ENCODE data around the gene CSNK1D.

The CSNK1D gene

DNA sequence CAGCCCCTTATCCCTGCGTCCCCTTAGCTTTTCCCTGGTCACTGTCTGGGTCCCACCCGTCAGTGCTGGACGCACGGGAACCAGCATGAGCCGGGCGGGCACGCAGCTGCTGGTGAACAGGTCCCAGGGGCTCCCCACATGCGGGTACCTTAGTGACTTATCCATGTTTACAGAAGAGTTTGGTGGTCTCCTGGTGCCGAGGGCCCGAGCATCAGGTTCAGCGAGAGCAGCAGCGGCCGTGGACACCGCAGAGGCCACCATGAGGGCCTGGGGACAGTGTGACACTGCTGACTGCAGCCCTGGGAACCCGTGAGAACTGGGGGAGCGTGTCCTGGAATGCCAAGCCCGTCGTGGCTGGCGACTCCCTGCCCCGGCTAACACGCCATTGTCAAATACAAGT lies 37.4 kb upstream of the CSNK1D start:
- no peak for DNase-seq (ENCODE audit: low spot score)

DNA sequence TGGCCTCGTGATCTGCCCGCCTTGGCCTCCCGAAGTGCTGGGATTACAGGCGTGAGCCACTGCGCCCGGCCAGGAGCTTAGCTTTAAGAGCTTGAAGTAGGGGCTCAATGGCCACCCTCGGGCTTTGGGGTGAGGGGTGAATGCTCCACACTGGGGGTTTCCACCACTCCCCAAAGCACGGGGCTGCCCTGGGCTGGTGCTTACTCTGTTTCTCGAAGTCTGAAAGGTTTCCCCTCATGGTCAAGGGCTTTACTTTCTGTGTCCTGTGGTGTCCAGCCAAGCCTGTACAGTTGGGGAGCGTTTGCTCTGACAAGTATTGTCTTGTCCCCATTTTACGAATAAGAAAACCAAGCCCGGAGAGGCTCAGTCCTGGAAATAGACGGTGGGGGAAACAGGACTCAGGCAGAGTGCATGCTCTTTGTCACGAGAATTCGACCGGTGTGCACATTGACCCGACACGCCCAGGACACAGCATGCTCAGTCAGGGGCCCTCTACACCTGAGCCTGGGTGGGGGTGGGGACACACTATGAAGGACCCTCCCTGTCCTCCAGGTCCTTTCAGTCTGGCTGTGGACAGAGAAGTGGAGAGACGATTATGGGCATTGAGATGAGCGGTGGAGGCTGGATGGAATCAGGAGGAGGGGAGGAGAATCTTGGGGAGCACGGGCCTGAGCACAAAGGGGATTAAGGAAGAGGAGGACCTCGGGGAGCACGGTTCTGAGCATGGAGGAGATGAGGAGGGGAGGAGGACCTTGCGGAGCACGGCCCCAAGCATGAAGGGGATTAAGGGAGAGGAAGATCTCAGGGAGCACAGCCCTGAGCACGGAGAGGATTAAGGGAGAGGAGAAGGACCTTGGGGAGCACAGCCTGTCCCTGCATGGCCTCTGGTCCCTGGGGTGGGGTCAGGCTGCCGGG lies 36.4 kb upstream of the CSNK1D start:
- DNase-seq (ENCODE audit: low spot score): no peak

DNA sequence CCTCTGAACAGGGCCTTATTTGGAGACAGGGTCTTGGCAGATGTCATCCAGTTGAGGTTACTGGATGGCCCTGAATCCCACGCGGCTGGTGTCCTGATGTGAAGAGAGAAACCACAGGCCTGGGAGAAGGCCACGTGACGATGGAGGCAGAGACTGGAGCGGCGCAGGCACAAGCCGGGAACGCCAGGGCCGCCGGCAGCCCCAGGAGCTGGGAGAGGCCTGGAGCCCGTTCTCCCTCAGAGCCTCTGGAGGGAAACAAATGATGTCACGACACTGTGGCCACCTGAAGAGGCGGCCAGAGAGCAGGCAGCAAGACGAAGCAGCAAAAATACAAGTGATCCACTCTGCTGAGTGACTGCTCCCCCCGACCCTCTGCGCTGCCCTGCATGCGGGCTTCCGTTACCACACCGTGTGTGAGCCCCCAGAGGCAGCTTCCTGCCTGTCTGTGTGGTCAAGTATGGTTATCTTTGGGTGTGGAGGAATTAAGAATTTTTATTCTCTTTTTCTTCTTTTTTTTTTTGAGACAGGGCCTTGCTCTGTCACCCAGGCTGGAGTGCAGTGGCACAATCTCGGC lies 32.3 kb upstream of the CSNK1D start:
- DNase-seq (ENCODE audit: low spot score): no peak

DNA sequence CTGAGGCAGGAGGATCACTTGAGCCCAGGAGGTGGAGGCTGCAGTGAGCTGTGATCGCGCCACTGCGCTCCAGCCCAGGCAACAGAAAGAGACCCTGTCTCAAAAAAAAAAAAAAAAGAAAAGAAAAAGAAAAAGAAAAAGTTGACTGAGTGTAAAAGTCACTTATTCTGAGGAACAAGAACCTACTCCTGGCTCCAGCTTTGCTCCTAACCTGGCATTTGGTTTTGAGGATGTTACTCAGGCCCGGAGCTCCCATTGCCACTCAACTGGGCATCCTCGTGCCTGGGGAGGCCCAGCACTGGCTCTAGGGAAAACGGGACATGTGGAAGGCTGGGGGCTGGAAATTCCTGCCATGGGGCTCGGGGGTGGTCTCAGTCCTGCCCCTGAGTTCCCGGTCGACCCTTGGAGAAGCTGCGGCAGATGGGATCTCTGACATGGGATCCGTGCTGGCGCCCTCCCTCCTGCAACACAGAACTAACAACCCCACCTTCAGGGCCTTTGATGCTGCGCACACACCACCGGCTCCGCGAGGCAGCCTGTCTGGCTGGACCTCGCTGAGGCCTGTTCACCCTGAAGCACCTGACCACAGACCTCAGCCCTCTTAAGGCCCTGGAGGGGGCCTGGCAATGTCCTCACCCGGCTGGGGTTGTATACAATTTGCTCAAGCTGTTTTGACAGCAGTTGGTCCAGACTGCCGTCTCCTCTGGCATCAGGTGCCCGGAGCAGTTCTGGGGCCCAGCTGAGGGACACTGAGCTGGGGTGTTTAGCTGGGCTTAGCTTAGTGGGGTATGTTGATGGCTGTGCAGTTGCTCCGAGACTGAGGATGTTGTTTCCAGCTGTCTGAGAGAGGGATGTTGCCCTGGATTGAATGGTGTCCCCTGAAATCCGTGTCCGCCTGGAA lies 31.6 kb upstream of the CSNK1D start:
- DNase-seq (ENCODE audit: low spot score): no peak

DNA sequence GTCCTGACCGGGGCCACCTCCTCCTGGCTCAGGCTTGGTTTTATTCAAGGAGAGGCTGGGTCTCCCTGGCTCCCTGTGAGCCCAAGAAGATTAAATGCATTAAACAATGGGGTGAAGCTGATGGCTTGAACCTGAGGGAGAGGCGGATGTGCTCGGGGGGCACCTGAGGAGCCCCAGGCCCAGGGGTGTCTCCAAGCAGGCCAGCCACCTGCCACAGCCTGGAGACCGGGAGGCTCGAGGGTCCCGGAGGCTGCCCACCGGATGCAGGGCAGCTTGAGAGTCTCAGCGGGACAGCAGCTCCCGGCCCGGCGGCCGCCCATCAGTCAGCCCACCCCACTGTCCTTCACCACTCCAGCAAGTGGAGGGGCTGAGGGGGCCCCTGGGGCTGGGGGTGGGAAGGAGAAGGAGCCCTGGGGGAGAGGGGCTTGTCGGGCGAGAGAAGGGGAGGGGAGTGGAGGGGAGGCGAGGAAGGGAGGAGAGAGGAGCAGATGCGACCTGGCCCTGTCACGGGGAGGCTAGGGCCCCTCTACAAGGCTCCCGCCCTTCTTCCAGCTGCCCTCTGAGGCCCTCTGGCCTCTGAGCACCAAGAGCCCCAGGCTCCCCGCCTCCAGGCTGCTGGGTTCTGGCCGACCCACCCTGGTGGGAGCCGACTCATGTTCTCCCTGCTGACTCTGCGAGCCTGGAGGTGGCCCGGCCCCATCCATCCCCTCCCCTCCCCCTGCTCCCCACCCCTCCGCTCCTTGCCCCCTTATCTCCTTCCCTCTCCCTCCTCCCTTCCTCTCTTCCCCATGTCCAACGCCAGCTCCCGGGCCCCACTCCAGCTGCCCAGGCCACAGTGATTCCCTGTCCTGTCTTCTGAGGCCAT lies 30.7 kb upstream of the CSNK1D start:
- no peak for DNase-seq (ENCODE audit: low spot score)

DNA sequence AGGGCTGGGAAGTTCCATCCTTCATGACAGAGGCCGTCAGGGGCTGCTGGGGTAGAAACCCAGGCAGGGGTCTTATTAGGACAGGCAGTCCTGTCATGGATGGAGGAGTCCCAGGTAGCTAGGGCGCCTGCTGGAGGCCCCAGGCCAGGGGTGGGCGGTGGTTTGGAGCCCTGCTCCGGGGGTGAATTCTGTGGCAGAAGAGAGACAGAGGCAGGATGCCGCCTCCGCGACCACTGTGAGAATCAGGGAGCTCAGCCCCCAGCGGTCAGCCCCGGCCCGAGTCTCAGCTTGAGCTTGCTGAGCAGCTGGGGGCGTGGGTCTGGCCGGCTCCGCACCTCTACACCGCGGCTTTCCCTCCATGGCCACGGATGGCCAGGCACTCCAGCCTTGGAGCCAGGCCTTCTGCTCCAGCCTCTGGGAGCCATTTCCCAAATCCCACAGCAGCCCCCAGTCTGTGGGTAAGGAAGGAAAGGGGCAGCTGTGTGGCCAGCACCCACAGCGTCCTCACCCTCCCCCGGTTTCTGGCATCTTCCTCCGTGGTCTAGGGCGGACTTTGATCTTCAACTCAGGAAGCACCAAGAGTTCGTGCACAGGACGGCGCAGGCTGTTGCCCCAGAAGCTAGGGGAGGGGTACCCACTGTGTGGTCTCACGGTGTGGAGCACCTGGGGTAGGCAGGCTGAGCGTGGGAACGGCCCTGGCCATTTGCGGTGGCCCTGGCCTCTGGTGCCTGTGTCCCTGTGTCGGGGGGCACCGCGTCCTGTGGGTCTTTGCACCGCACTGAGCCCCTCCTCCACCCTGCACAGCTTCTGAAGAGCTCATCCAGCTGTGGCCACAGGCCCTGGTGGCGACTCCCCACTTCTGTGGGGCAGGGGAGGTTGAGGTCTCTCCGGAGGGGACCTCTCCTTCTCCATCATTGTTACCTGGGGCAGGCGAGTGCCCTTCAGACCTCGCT lies 29.8 kb upstream of the CSNK1D start:
- no peak for DNase-seq (ENCODE audit: low spot score)

DNA sequence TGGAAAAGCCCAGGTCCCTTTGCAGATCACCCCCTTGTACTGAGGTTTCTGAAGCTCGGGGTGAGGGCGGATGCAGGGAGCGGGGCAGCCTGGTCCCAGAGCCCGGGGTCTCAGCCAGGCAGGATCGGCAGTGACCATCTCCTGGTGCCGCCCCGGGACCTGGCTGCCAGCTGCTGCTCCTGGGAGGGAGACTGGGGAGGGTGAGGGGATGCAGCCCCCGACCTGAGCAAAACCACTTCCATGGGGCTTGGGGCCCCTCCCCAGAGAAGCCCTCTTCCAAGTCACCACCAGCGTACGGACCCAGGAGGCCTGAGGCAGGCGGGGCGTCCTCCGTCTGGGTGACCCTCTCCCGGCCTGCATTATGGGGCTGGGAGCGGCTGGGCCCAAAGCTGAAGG lies 29.1 kb upstream of the CSNK1D start:
- DNase-seq (ENCODE audit: low spot score): no peak

DNA sequence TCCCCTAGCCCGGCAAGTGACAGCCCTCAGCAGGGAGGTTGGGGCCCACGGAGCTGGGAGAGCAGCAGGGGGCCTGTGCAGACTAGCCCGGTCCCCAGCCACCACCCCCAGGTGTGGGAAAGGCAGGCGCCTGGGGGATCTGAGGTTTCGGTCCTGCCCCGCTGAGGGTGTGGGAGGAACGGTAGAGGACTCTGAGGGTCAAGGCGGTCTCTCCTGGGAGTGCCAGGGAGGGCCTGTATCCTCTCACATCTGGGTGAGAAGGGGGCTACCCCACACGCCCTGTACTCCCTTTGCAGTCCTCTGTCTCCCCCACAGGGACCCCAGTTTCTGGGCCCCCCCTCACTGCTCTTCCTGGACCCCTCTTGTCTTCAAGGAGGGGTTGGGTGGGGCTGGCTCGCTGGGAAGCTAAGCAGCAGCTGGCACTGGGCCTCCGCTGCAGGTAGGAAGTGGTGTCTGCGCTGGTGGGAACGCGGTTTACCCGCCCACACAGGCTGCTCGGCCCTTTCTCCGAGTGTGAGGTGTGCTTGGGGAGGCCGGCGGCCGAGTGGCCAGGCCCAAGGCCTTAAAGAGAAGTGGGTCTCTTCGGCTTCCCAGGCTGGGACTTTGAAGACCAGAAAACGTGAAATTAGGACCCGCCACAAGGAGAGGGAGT lies 28.5 kb upstream of the CSNK1D start:
- DNase-seq (ENCODE audit: low spot score): no peak

DNA sequence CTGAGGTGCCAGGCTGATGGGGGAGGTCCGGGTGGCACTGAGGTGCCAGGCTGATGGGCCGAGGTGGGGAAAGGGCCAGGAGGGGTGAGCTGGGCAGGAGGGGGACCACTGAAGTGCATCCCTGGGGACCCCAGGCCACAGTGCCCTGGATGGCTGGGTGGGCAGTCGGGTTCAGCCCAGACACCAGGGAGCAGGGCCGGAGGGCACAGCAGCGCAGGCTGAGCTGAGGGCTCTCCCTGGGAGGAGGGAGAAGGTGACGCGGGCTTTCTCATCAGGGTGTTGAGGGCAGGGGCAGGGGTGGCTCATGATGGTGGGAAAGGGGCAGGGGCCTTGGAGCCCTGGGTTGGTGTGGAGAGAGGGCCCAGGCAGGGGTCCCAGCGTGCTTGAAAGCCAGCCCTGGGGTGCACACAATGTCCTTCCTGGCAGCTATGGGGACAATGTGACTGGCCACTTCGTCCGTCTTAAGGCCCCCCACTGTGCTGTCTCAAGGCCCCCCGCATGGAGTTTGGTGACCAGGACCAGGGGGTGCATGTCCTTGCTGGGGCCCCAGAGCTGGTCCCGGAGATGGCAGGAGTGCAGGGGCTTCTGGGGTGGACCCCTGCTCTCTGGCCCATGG lies 27.9 kb upstream of the CSNK1D start:
- no peak for DNase-seq (ENCODE audit: low spot score)

DNA sequence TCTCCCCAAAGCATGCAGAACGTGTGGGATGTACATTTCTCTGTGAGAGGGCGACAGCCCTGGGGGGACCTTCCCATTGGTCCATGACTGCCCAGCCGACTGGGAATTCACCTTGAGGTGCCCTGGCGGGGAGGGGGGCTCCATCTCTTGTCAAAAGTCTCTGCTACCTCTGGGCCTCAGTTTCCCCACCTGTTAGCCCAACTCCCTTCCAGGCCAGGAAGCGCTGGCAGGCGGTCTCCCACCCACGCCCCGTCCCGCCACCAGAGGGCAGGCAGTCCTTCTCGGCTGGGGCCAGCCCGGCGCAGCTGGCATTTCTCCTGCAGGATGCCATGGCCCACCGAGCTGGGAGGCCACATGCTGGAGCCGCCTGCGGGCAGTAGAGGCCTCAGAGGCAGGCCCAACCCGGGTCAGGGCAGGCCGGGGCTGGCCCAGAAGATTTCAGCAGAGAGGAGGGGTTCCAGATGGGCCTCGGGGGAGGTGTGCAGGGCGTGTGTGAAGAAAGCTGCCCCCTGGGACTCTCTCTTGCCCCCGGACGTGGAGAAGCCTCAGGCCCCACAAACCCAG lies 27.3 kb upstream of the CSNK1D start:
- DNase-seq (ENCODE audit: low spot score): peak; percentile 61

DNA sequence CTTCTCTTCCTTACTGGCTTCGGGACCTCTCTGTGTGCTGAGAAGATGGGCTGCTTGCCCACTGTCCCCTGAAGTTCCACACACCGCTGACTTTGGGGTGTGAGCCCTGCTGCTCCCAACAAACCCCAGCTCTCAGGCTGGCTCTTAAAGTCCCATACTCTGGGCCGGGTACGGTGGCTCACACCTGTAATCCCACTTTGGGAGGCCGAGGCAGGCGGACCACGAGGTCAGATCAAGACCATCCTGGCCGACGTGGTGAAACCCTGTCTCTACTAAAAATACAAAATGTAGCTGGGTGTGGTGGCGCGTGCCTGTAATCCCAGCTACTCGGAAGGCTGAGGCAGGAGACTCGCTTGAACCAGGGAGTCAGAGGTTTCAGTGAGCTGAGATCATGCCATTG lies 26.7 kb upstream of the CSNK1D start:
- no peak for DNase-seq (ENCODE audit: low spot score)

DNA sequence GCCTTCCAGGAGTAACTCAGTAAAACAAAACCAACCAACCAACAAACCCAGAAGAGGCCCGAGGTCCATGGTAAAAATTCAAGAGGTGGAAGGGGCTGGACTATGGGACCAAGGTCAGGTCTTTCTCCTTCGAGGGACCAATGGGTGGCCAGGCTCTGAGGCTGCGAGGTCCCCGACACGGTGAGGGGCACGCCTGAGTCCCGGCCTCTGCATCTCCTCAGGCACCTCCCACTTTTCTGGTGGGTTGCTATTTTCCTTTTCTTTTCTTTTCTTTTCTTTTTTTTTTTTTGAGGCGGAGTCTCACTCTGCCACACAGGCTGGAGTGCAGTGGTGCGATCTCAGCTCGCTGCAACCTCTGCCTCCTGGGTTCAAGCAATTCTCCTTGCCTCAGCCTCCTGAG lies 26.0 kb upstream of the CSNK1D start:
- DNase-seq (ENCODE audit: low spot score): no peak

DNA sequence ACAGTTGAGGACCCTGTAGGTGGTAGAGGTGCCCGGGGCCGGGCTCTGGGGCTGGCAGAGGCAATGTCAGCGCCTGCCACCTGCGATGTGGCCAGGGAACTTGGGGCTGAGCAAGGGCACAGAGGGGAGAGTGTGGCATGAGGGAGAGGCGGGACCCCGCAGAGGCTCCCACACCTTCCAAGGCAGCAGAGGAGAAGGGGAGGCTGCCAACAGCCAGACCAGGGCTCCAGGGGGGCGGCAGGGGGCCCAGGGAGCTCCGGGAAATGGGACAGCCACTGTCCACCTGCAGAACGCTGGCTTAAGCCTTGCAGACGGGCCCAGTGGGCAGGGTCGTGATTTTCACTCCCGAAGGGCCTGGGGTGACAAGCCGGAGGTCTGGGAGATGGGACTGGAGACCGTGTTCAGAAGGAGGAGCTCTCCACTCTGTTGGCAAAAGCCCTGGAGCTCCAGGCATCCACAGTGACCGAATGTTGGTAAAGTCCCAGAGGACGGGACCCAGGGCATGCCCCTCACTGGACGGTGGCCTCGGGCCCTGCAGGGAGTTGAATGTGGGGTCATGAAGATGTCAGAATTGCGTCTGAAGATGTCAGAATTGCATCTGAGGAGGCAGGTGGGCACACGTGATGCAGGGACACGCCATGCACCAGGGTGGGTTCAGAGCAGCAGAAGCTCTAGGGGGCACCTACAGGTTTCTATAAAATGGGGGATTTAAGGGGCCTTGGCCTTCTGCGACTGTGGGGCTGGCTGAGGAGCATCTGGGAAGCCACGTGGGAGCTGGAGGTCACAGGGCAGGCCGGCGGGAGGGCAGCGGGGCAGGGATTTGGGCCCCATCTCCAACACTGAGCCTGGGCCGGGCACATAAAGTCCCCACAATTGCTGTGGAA lies 25.3 kb upstream of the CSNK1D start:
- no peak for DNase-seq (ENCODE audit: low spot score)

DNA sequence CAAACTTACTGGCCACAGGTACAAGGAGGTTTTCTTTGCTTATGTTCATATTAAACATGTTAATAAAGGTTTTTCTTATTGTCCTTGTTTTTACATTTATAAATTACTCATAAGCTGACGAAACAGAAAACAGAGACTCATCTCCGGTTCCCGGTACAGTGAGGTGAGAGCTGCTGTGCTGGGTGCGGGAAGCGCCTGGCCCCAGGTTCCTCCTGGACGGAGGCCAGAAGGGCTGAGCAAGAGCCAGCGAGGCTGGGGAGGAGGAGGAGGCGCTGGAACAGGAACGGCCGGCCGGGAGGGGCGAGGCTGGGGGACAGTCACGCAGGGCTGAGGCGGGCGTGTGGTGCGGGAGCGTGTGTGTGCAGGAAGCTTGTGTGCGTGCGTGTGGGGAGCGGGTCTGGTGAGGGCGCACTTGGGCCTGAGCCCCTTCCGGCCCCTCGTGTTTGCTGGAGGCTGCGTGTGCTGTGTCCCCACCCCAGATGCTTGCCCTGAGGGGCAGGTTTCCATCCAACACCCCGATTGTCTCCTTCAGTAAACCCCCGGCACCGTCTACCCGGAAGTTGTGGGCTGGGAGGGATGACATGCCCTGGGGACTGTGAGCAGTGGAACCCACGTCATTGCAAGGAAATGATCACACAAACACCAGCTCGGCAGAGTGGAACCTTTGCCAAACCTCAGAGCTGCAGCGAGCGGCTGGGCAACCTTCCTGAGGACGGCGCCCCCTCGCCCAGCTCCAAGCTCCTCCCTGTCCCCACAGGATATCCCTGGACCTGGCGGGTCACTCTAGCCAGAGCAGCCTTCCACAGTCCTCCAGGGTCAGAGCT lies 24.4 kb upstream of the CSNK1D start:
- peak; percentile 94 for DNase-seq (ENCODE audit: low spot score)

DNA sequence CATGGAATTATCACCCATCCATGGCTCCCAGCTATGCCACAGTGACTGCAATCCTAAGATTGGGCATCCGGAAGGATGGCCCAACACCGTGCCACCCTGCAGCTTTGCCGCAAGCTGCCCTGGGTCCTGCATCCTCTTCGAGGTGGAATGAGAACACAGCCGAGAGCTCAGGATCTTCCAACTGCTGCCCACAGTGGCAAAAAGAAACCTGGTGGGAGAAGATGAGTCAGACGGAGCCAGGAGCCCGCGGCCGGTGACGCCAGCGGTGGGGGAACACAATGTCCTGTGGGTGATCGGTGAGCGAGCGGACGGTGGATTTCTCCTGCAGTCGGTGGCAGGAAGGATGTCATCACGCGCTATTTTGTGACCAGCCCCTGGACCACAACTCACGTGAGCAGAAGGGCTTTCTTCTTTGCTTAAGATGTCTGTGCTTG lies 23.8 kb upstream of the CSNK1D start:
- no peak for DNase-seq (ENCODE audit: low spot score)

DNA sequence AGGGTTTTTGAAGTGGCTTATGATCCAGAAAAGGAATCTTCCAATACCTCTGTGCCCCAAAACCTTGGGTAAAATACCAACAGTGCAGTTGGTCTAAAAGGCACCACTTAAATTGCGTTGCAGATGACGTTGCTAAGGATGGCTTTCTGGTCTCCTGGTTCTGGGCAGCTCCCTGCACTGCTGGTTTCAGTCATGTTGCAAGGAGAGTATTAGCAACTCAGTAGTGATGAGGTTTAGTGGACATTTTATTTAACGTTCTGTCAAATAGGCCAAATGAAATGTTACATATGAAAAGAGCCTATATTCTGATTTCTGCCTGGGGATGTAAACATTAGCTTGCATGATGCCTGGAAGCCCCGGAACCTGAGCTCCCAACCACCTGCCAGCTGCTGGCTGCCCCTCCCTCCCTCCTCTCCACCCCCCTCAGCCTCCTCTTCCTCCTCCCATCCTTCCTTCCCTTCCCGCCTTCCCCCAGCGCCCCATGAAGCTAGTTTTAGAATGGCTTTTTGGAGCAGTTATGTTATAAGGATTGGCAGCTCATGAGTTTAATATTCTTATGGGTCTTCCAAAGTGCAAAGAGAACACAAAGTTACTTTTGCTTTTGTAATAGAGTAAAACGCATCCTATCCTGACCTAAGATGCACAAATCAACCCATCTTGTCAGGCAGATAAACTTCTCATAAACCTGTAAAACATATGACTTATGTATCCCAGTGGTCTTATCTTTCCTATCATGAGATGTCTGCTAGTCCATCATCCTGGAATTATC lies 23.2 kb upstream of the CSNK1D start:
- no peak for DNase-seq (ENCODE audit: low spot score)

DNA sequence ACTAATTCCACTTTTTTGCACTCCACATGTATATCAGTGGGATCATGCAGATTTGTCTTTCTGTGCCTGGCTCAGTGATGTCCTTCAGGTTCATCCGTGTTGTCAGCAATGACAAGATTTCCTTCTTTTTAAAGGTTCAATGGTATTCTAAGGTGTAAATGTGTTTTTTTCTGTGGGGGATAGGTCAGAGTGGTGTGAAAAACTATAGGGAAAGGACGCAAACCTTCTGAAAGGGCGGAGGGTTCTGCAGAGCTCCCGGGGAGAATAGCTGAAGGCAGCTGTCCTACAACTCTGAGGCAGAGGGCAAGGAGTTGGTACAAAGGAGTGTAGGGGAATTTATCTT lies 21.9 kb upstream of the CSNK1D start:
- no peak for DNase-seq (ENCODE audit: low spot score)
